HCT116 (cell line): Measurements from ENCODE around the gene GALNS. TPM values are rescaled to one million over a fixed set of nuclear protein-coding genes. Genes with fewer than 3 reads are reported as not detected.

ENCODE experiments used
- ATAC-seq: fragments of 200-7000 bp; cut with Tn5 transposase; 2 replicates; pipeline ENCODE4 v1.9.1; 2020; ENCODE audit warnings: mild to moderate bottlenecking, moderate library complexity
- BruUV-seq: library from RNA; stranded (reverse); fragments of 400-500 nt; replicated peaks from 2 replicates; lab custom pipeline; 2021; lab: Mats Ljungman, UMichigan
- CTCF ChIA-PET: fragments of 300-600 bp; sonication (Branson Sonifier 250); formaldehyde crosslinking; loops from one replicate; lab custom pipeline; 2021; ENCODE audit warnings: antibody characterized with exemption; lab: Charles Lee
- POLR2A ChIA-PET: fragments of 300-600, 350-600 bp; sonication (Branson Sonifier 250); formaldehyde crosslinking; loops from one replicate; lab custom pipeline; 2021; ENCODE audit warnings: antibody characterized with exemption; lab: Charles Lee
- RAD21 ChIA-PET, 2 experiments: fragments of 300-600 bp; sonication (Branson Sonifier 250); formaldehyde crosslinking; loops; one replicate each; lab custom pipeline; 2023; ENCODE audit warnings: low total read pairs in 2 of 2; ENCODE audit not compliant: uncharacterized antibody in 2 of 2, unreplicated experiment in 2 of 2, low non-redundant PET in 1 of 2; lab: Charles Lee
- DNase-seq: peaks from one replicate; pipeline ENCODE4 v3.0.0-alpha.2; 2010; ENCODE audit warnings: low read depth, low spot score
- H2AFZ ChIP-seq: fragments of 200-600 bp; shearing (Covaris generic), sonication (generic); 2 replicates; pipeline ENCODE4 v1.6.1; 2017; ENCODE audit warnings: low read depth, mixed run types, mixed read lengths, antibody characterized with exemption, low read length; ENCODE audit not compliant: poor library complexity, severe bottlenecking
- H3K27ac ChIP-seq: 2 replicates; pipeline ENCODE4 v1.5.1; 2012; ENCODE audit warnings: low read depth, low read length
- H3K27me3 ChIP-seq: fragments of 200-600 bp; sonication (generic); 2 replicates; pipeline ENCODE4 v1.6.1; 2016; ENCODE audit warnings: mixed run types, low read length, mixed read lengths; ENCODE audit not compliant: insufficient read depth
- H3K36me3 ChIP-seq, 2 experiments: fragments of 200-500 bp in 1 of 2; fragments of 200-600 bp in 1 of 2; sonication (Bioruptor generic) in 1 of 2; sonication (generic) in 1 of 2; 2 replicates each; pipeline versions ENCODE4 v1.5.1 to v1.6.1; 2014 to 2016; ENCODE audit warnings: low read length in 2 of 2, inconsistent platforms in 1 of 2, mixed read lengths in 1 of 2, mixed run types in 1 of 2; ENCODE audit not compliant: insufficient read depth in 2 of 2, control insufficient read depth in 1 of 2
- H3K4me1 ChIP-seq, 2 experiments: fragments of 200-600 bp in 1 of 2; sonication (generic) in 1 of 2; 2 replicates each; pipeline versions ENCODE4 v1.5.1 to v1.6.1; 2012 to 2017; ENCODE audit warnings: low read length in 2 of 2, inconsistent platforms in 1 of 2, mild to moderate bottlenecking in 1 of 2, mixed read lengths in 1 of 2, mixed run types in 1 of 2, moderate library complexity in 1 of 2; ENCODE audit not compliant: insufficient read depth in 2 of 2, control insufficient read depth in 1 of 2
- H3K4me2 ChIP-seq: fragments of 200-600 bp; sonication (generic); 2 replicates; pipeline ENCODE4 v1.6.1; 2017; ENCODE audit warnings: mixed run types, low read length, mixed read lengths
- H3K4me3 ChIP-seq, 2 experiments: fragments of 200-600 bp in 1 of 2; sonication (generic) in 1 of 2; replicated peaks in 1 of 2; 2 replicates each; pipeline ENCODE4 v1.5.1; 2011 to 2016; ENCODE audit warnings: low read length in 2 of 2, control low read depth in 1 of 2, low read depth in 1 of 2, mild to moderate bottlenecking in 1 of 2, mixed read lengths in 1 of 2, mixed run types in 1 of 2
- H3K79me2 ChIP-seq: fragments of 200-600 bp; sonication (generic); 2 replicates; pipeline ENCODE4 v1.6.1; 2017; ENCODE audit warnings: mild to moderate bottlenecking, mixed run types, low read length, moderate library complexity, mixed read lengths; ENCODE audit not compliant: insufficient read depth
- H3K9ac ChIP-seq: fragments of 200-600 bp; sonication (generic); 2 replicates; pipeline ENCODE4 v1.6.1; 2016; ENCODE audit warnings: low read length, mixed read lengths
- H3K9me2 ChIP-seq: fragments of 200-600 bp; sonication (generic), shearing (Covaris generic); 2 replicates; pipeline ENCODE4 v1.6.1; 2017; ENCODE audit warnings: mixed run types, mild to moderate bottlenecking, moderate library complexity; ENCODE audit not compliant: insufficient read depth
- H3K9me3 ChIP-seq, 2 experiments: fragments of 200-500 bp in 1 of 2; fragments of 200-600 bp in 1 of 2; sonication (Bioruptor generic) in 1 of 2; sonication (generic) in 1 of 2; 2 replicates each; pipeline ENCODE4 v1.6.1; 2014 to 2017; ENCODE audit warnings: low read length in 2 of 2, mixed read lengths in 2 of 2, inconsistent platforms in 1 of 2, low read depth in 1 of 2, mild to moderate bottlenecking in 1 of 2, mixed run types in 1 of 2, moderate library complexity in 1 of 2; ENCODE audit not compliant: control insufficient read depth in 1 of 2, insufficient read depth in 1 of 2
- H4K20me1 ChIP-seq: fragments of 200-600 bp; sonication (generic), shearing (Covaris generic); 2 replicates; pipeline ENCODE4 v1.6.1; 2017; ENCODE audit warnings: mixed run types, mild to moderate bottlenecking, moderate library complexity; ENCODE audit not compliant: insufficient read depth
- CEBPB ChIP-seq: IDR thresholded peaks from 2 replicates; pipeline ENCODE4 v1.6.1; 2012; ENCODE audit warnings: low read depth
- EGR1 ChIP-seq: IDR thresholded peaks from 2 replicates; pipeline ENCODE4 v1.6.1; 2012; ENCODE audit warnings: low read depth
- EZH2 ChIP-seq: fragments of 200-600 bp; sonication (generic); IDR thresholded peaks from 2 replicates; pipeline ENCODE4 v1.6.1; 2017; ENCODE audit warnings: antibody characterized with exemption, mixed run types
- FOSL1 ChIP-seq: IDR thresholded peaks from 2 replicates; pipeline ENCODE4 v1.6.1; 2012; ENCODE audit warnings: low read depth
- JUND ChIP-seq: IDR thresholded peaks from 2 replicates; pipeline ENCODE4 v1.6.1; 2012
- POLR2A ChIP-seq: IDR thresholded peaks from 2 replicates; pipeline ENCODE4 v1.7.0; 2011; ENCODE audit warnings: borderline replicate concordance; ENCODE audit not compliant: insufficient read depth, insufficient read length; ENCODE audit errors: extremely low read depth
- POLR2AphosphoS5 ChIP-seq: IDR thresholded peaks from 2 replicates; pipeline ENCODE4 v1.6.1; 2011; ENCODE audit warnings: mild to moderate bottlenecking, low read depth, low read length, moderate library complexity
- RAD21 ChIP-seq: IDR thresholded peaks from 2 replicates; pipeline ENCODE4 v1.6.1; 2012; ENCODE audit warnings: low read depth, mild to moderate bottlenecking
- SRF ChIP-seq: IDR thresholded peaks from 2 replicates; pipeline ENCODE4 v1.6.1; 2012; ENCODE audit warnings: low read depth
- ZFX ChIP-seq: fragments of 450-650 bp; IDR thresholded peaks from 2 replicates; pipeline ENCODE4 v1.6.1; 2017
- ZNF274 ChIP-seq: fragments of 200-500 bp; sonication (Bioruptor generic); IDR thresholded peaks from 2 replicates; pipeline ENCODE4 v1.6.1; 2014; ENCODE audit warnings: mild to moderate bottlenecking, low read depth, low read length, inconsistent platforms
- intact Hi-C: fragments of 100-400 bp; cut with micrococcal nuclease; formaldehyde crosslinking; loops from 2 replicates; pipeline ENCODE4 v1.10.0; 2022
- total RNA-seq: library from RNA; stranded (reverse); gene quantifications from one replicate; pipeline ENCODE4 v1.2.1, GENCODE V29; 2021; ENCODE audit not compliant: unreplicated experiment
- TF ChIP-seq, protein P1 (sequence below), 3 experiments: fragments of 200-600 bp in 1 of 3; sonication (generic) in 1 of 3; IDR thresholded peaks in 2 of 3; conservative IDR thresholded peaks in 1 of 3; 2 replicates each; pipeline ENCODE4 v1.5.1; 2012 to 2017; ENCODE audit warnings: low read depth in 2 of 3, low read length in 2 of 3, antibody characterized with exemption in 1 of 3, borderline replicate concordance in 1 of 3, control low read depth in 1 of 3, mild to moderate bottlenecking in 1 of 3, mixed read lengths in 1 of 3, mixed run types in 1 of 3, moderate library complexity in 1 of 3; ENCODE audit not compliant: insufficient read depth in 1 of 3

The GALNS gene
- total RNA-seq, 1 experiment from 2014 or later: 44.6 TPM

DNA sequence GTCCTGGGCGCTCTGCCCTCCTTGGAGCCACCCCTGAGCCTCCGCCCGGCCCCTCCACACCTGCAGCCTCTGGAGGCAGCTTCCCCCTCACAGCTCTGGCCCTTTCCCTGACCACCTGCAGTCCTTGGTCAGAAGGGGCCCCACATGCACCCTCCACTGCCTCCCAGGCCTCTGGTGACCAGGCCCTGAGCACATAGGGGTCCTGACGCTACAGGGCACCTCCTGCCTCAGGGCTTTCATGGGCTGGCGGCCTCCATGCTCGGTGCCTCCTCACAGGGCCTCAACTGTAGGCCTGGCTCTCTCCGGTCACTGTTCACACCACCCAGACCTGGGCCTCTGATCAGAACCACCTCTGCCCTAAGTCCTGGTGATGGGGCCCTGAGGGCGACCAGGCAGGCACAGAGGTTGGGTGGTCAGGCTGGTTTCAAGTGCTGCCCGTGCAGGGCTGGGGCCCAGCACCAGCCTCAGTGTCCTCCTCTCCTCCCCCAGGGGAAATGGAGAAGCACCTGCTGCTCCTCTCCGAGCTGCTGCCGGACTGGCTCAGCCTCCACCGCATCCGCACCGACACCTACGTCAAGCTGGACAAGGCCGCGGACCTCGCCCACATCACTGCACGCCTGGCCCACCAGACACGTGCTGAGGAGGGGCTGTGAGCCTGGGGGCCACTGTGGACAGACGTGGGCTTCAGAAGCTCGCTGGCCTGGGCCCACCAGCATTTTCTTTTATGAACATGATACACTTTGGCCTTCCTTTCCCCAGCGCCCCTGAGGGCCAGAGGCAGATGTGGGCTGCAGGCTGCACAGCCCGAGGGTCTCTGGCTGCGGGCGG lies 48.9 kb downstream of the GALNS start:
- BruUV-seq: no TSS peak
- peaks cover 71% of the 10 kb centered on the region for H3K79me2 ChIP-seq
- H3K9me2 ChIP-seq: no peaks in the 10 kb centered on the region
- H3K4me1 ChIP-seq: peaks cover 18 to 55% of the 10 kb centered on the region in 2 experiments
- no peak overlapping the region for H3K4me2 ChIP-seq
- ATAC-seq: no peak
- POLR2A ChIA-PET: no interaction called here
- H3K9me3 ChIP-seq: no peaks in the 10 kb centered on the region
- intact Hi-C loops: no loop called here
- H4K20me1 ChIP-seq: peaks cover 12% of the 10 kb centered on the region; the same call in 1 of the 2 replicates
- peaks cover 19 to 61% of the 10 kb centered on the region in 2 experiments; a peak in 3 of 4 replicates for H3K36me3 ChIP-seq
- no peak for DNase-seq
- H2AFZ ChIP-seq: no peak overlapping the region
- H3K27ac ChIP-seq: peak overlapping the region; percentile 100
- no peak overlapping the region for H3K4me3 ChIP-seq
- no peaks in the 10 kb centered on the region for H3K27me3 ChIP-seq
- H3K9ac ChIP-seq: no peak overlapping the region
- CTCF ChIA-PET: interaction anchor here (4.9 kb wide), 1 partner anchor 70 kb away, joined by 33 read pairs; no protein-coding TSS in a partner anchor
- no peak for TF ChIP-seq RAD21
- no peak for TF ChIP-seq EGR1
- peak; percentile 42 for TF ChIP-seq POLR2AphosphoS5
- no peak for TF ChIP-seq ZNF274
- no peak for TF ChIP-seq CEBPB
- no peak for TF ChIP-seq FOSL1
- TF ChIP-seq POLR2A: peak; percentile 37
- TF ChIP-seq ZFX: peak; percentile 37; the same call in 1 of the 2 replicates
- no peak for TF ChIP-seq JUND
- no peak for TF ChIP-seq EZH2
- TF ChIP-seq, protein P1, sequence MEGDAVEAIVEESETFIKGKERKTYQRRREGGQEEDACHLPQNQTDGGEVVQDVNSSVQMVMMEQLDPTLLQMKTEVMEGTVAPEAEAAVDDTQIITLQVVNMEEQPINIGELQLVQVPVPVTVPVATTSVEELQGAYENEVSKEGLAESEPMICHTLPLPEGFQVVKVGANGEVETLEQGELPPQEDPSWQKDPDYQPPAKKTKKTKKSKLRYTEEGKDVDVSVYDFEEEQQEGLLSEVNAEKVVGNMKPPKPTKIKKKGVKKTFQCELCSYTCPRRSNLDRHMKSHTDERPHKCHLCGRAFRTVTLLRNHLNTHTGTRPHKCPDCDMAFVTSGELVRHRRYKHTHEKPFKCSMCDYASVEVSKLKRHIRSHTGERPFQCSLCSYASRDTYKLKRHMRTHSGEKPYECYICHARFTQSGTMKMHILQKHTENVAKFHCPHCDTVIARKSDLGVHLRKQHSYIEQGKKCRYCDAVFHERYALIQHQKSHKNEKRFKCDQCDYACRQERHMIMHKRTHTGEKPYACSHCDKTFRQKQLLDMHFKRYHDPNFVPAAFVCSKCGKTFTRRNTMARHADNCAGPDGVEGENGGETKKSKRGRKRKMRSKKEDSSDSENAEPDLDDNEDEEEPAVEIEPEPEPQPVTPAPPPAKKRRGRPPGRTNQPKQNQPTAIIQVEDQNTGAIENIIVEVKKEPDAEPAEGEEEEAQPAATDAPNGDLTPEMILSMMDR (IDR thresholded peaks at IDR 0.05 in 2 of 3, conservative IDR thresholded peaks at IDR 0.05 in 1 of 3; ENCODE audit: borderline replicate concordance in 1 of 3, insufficient read depth in 1 of 3, low read depth in 2 of 3, low read length in 2 of 3): no peak
- TF ChIP-seq SRF: no peak
- TF ChIP-seq, all 23 proteins: peak for 3
- RAD21 ChIA-PET: no interaction called here
